ENCODE measurements around the gene ACOX1.

GRCh38 chr17:75941442-75941819, 37.5 kb downstream of the ACOX1 start:
- TF ChIP-seq SPI1 (IDR thresholded peaks at IDR 0.05; ENCODE audit: borderline replicate concordance, low read depth) (no peak), CTCF (IDR thresholded peaks at IDR 0.05; ENCODE audit: insufficient read depth, low read length) (no peak), GABPA (IDR thresholded peaks at IDR 0.05; ENCODE audit: low read depth) (no peak), POLR2AphosphoS5 (IDR thresholded peaks at IDR 0.05; ENCODE audit: low read depth) (no peak), REST (IDR thresholded peaks at IDR 0.05; ENCODE audit: insufficient replicate concordance, low read depth) (no peak)

All from HL-60 (cell line).